Caki2 (cell line): ENCODE measurements around the gene POM121C. TPM values are rescaled to one million over a fixed set of nuclear protein-coding genes. Genes with fewer than 3 reads are reported as not detected.
"Not testable (repeated sequence)": the region's sequence is repeated elsewhere in the genome, so short reads cannot be mapped to it uniquely, and the experiment has no call there.

Experiments used
- DNase-seq: peaks from one replicate; pipeline ENCODE4 v3.0.0-alpha.2; 2015; ENCODE audit warnings: low read depth
- in situ Hi-C: cut with HindIII; loops from 2 replicates; pipeline ENCODE4 v1.10.0; 2016; ENCODE audit warnings: low sequenced_read_pairs, low pct_unique_long_range_greater_than_20kb, mixed read lengths
- total RNA-seq: library from RNA; depleted of rRNA; stranded (reverse); fragments of >200 nt; shearing (Covaris generic); gene quantifications from 2 replicates; pipeline ENCODE4 v1.2.3, GENCODE V29; 2014; ENCODE audit warnings: low replicate concordance; rRNA removed

Gene POM121C
- total RNA-seq, 1 experiment from 2014 or later, result 7.5 TPM

GRCh38 chr7:75404663-75405062, 81.4 kb downstream of the POM121C start:
- DNase-seq, in situ Hi-C loops: not testable (repeated sequence)

DNA sequence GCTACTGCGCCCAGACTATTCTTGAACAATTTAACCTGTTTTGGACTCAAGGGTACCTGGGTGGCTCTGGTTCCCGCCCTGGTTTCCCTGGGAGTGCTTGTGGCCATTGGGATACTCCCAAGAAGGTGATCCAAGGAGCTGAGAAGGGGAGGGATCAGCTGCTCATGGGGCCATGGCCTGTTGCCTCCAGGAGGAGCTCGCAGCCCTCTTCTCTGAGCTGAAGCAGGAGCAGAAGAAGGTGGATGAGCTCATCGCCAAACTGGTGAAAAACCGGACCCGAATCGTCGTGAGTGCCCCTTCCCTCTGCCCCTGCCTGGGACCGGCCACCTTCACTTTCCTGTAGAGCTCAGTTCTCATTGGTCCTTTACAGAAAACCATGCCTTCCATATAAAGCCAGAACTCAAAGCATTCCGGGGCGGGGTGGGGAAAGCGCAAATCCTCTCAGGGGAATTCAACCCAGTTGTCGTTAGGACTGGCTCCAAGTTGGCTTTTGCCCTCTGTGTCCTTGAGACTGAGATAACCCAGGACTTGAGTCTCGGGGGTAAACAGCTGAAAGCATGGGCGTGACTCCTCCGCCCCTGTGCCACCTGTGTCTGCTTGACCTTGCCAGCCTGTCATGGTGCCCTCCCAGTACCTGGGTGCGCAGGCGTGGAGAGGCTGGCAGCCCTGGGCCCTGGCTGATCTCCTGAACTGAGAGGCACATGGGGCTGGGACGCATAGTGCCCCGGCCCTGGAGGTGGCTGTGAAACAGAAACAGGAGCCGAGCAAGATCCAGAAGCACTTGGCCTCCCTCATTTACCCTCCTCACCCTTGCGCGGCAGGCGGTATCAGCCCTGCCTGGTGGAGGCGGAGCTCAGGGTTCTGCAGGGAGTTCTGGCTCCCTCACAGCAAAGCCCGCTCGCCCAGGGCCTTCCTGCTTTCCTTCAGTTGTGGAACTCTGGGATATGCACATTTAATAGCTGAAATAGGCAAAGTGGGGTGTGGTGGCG, 82.3 kb downstream of the POM121C start:
- in situ Hi-C loops, DNase-seq: not testable (repeated sequence)

DNA sequence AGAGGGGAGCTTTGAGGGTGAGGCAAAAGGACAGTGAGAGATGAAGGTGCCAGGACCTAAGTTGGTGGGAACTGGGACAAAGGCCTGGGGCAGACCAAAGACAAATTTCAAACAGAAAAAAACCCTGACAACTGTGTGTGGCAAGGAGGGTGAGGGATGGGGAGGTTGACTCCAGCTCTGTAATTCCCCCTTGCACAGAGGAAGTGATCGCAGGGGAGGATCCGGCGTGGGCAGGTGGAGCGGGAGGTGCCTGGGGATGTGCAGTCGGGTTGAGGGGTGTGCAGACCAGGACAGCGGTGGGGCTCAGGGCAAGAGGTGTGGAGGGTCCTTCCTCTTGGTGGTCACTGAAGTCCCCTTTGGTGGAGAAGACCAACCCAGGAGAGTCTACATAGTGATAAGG, 85.5 kb downstream of the POM121C start:
- in situ Hi-C loops, result not testable (repeated sequence)

GRCh38 chr7:75398771-75399700, 87.1 kb downstream of the POM121C start:
- DNase-seq, in situ Hi-C loops: not testable (repeated sequence)

More for the DNA sequence above, 85.5 kb downstream of the POM121C start:
- DNase-seq, result not testable (repeated sequence)

GRCh38 chr7:75397865-75398264, 88.2 kb downstream of the POM121C start:
- in situ Hi-C loops, DNase-seq: not testable (repeated sequence)

DNA sequence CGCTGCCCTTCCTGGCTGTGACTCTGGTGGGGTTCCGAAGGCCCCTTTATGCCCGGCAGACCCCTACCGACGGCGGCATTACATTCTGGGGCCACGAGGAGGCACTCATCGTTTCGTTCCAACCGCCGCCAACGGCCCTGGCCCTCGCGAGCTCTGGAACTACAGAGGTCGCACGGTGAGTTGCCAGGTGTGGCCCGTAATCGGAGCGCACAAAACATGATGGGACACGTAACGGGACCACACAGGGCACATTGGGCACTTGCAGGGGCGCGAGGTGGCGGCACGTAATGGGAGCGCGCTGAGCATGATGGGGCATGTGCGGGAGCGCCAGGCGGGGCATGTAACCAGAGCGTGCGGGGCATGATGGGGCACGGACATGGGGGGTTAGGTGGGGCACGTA, 90.8 kb downstream of the POM121C start, which contains the start of gene TRIM73:
Gene TRIM73 (plus strand): TSS at position 301 of the 400 bp plus-strand sequence. CDS start 3,305 bp downstream, outside the sequence.
- in situ Hi-C loops, DNase-seq: not testable (repeated sequence)

- DNase-seq, in situ Hi-C loops: not testable (repeated sequence)
Measured at GRCh38 chr7:75393194-75393593, 92.9 kb downstream of the POM121C start.

GRCh38 chr7:75374519-75375317, 111.4 kb downstream of the POM121C start:
- DNase-seq, in situ Hi-C loops: not testable (repeated sequence)

- in situ Hi-C loops, DNase-seq: not testable (repeated sequence)
Measured at GRCh38 chr7:75374144-75374518, 112.0 kb downstream of the POM121C start.

- DNase-seq, in situ Hi-C loops: not testable (repeated sequence)
Measured at GRCh38 chr7:75367313-75367712, 118.8 kb downstream of the POM121C start.

Other genes with a start within 250 kb of the POM121C start
- gene TRIM73, start 90.7 kb downstream of the POM121C start, total RNA-seq, result 2.4 and 2.5 TPM in 2 replicates
- gene SPDYE5, start 6.0 kb upstream of the POM121C start, total RNA-seq, result not detected in 2 replicates